Small intestine (tissue), 7 donors: Measurements from ENCODE around the gene VWA8. TPM values are rescaled to one million over a fixed set of nuclear protein-coding genes. Genes with fewer than 3 reads are reported as not detected.

Experiments
- DNase-seq, 2 donors: peaks; one replicate each; pipeline versions ENCODE4 v3.0.0 to v3.0.0-alpha.2; 2013
- FAIRE-seq: peaks from 2 replicates; lab custom pipeline; 2012; peaks lifted over from hg19 to GRCh38; lab: Jason Lieb, UNC
- H3K27ac ChIP-seq, 3 donors: one replicate each; pipeline ENCODE4 v1.5.1; 2013; ENCODE audit warnings: low read length in 2 of 3, mild to moderate bottlenecking in 2 of 3, control low read depth in 1 of 3, inconsistent platforms in 1 of 3, low read depth in 1 of 3, moderate library complexity in 1 of 3
- H3K27me3 ChIP-seq, 3 donors: one replicate each; pipeline ENCODE4 v1.6.1; 2013; ENCODE audit warnings: low read length in 3 of 3, inconsistent platforms in 1 of 3; ENCODE audit not compliant: control insufficient read depth in 3 of 3, insufficient read depth in 3 of 3
- H3K36me3 ChIP-seq, 3 donors: one replicate each; pipeline ENCODE4 v1.6.1; 2013; ENCODE audit warnings: low read length in 3 of 3, inconsistent platforms in 1 of 3, low read depth in 1 of 3, mild to moderate bottlenecking in 1 of 3, moderate library complexity in 1 of 3; ENCODE audit not compliant: control insufficient read depth in 3 of 3, insufficient read depth in 2 of 3
- H3K4me1 ChIP-seq, 3 donors: one replicate each; pipeline ENCODE4 v1.6.1; 2013; ENCODE audit warnings: low read length in 2 of 3, inconsistent platforms in 1 of 3, low read depth in 1 of 3, mild to moderate bottlenecking in 1 of 3, moderate library complexity in 1 of 3; ENCODE audit not compliant: control insufficient read depth in 3 of 3, insufficient read depth in 2 of 3
- H3K4me3 ChIP-seq, 3 donors: one replicate each; pipeline ENCODE4 v1.5.1; 2013; ENCODE audit warnings: low read length in 3 of 3, control low read depth in 1 of 3, inconsistent platforms in 1 of 3, low read depth in 1 of 3, mild to moderate bottlenecking in 1 of 3, moderate library complexity in 1 of 3
- H3K9me3 ChIP-seq, 2 donors: one replicate each; pipeline ENCODE4 v1.6.1; 2013; ENCODE audit warnings: low read depth in 1 of 2, low read length in 1 of 2; ENCODE audit not compliant: control insufficient read depth in 2 of 2, insufficient read depth in 1 of 2
- WGBS, 3 donors: extraction: QIAGEN DNeasy Blood & Tissue Kit; methylation state at CpG; one replicate each; pipeline ENCODE4 v1.1.7; 2013; 5-methylcytosine and 5-hydroxymethylcytosine counted together
- polyA plus RNA-seq, 4 donors: library from polyadenylated mRNA; stranded (reverse) in 3 of 4; unstranded in 1 of 4; fragments of 200-250 nt in 3 of 4; fragments of 120-200 nt in 1 of 4; gene quantifications; one replicate each; pipeline versions ENCODE4 v1.2.1 to v1.2.3, GENCODE V29; 2013
- donor health status: healthy with polysubstance abuse.
- donor health status: control.
- donor health status: control.
- donor health status: Bipolar disorder and iron deficiency.
- donor health status: healthy.

Gene VWA8
- polyA plus RNA-seq, 4 donors, result 3.8 to 11.5 (median 6.0) TPM

GRCh38 chr13:41673640-41674039, 287.3 kb downstream of the VWA8 start:
- Histone ChIP-seq H3K27me3 (no peaks in the 10 kb centered on the region), H3K27ac (no peak overlapping the region), H3K4me1 (no peaks in the 10 kb centered on the region), H3K9me3 (no peaks in the 10 kb centered on the region), H3K4me3 (no peak overlapping the region), H3K36me3 (peaks cover 0 to 6% (median 6%) of the 10 kb centered on the region in 3 donors)
- 81 to 90% (median 89%) methylated on average over 2 of the region's 2 CpGs for WGBS, 3 donors
- FAIRE-seq (no peak), DNase-seq (no peak)

- Histone ChIP-seq H3K4me3 (no peak overlapping the region), H3K27ac (no peak overlapping the region), H3K9me3 (no peaks in the 10 kb centered on the region), H3K4me1 (no peaks in the 10 kb centered on the region), H3K36me3 (peaks cover 0 to 6% (median 4%) of the 10 kb centered on the region in 3 donors), H3K27me3 (no peaks in the 10 kb centered on the region)
- no peak for DNase-seq
- WGBS, 3 donors, result 86 to 92% (median 90%) methylated on average over 8 of the region's 8 CpGs
- FAIRE-seq, result no peak
These were observed 290.0 kb downstream of the VWA8 start for GRCh38 chr13:41670873-41671443.

DNA sequence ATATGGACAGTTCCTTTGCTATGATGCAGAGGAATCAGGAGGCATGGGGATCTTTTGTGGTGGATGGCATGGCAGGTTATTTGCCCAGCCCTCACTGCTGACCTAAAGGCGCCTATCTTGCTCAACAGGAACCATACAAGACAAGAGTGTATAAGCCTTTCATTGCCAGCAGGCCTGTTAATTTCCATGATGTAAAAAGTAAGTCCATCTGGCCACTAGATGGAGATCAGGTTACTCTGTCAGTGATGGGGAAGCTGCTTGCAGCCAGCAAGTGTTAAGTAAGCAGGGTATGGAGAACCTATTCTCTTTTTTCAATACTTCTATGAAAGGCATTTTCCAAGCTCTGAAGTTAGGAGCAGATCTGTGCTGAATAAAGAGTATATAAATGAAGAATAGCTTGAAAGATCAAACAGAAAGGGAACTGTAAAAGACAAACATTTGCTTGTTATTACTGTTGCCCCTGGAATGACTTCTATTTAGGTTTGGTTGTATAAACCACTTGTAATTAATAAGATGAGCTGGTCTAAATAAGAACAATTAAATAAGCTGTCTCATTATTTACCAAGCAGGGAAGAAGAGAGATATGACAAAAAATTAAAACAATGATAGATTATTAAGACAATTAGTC, 292.7 kb downstream of the VWA8 start:
- 16 to 33% (median 20%) methylated on average over 1 of the region's 1 CpG for whole genome bisulfite sequencing, 3 donors
- peak; percentile 26 for FAIRE-seq

DNA sequence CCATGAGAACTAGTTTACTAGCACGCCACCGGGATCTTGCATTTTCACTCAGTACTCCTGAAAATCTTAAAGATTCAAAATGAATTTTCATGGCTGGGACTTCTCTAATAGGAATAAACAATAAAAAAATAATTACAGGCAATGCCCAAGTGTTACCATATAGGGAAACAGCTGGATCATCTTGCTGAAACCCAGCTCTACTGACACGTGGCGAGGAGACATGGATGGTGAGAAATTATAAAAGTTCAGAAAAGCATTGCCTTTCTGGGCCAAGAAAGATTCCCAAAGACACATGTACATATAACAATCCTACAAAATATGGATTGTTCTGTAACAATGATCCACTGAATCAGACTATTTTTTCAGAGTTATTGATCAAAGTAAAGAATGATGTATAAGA, 294.3 kb downstream of the VWA8 start:
- Histone ChIP-seq H3K9me3 (no peaks in the 10 kb centered on the region), H3K36me3 (peaks cover 0 to 2% (median 0%) of the 10 kb centered on the region in 3 donors), H3K27ac (no peak overlapping the region), H3K4me3 (no peak overlapping the region), H3K4me1 (no peaks in the 10 kb centered on the region), H3K27me3 (no peaks in the 10 kb centered on the region)
- no peak for DNase-seq
- 89 to 95% (median 92%) methylated on average over 4 of the region's 4 CpGs for WGBS, 3 donors
- FAIRE-seq, result no peak

More for the DNA sequence above, 292.7 kb downstream of the VWA8 start:
- DNase-seq, result peak; percentile 82 to 84
- Histone ChIP-seq H3K36me3 (no peaks in the 10 kb centered on the region), H3K27ac (no peak overlapping the region), H3K9me3 (no peaks in the 10 kb centered on the region), H3K4me3 (no peak overlapping the region), H3K27me3 (no peaks in the 10 kb centered on the region), H3K4me1 (no peaks in the 10 kb centered on the region)

DNA sequence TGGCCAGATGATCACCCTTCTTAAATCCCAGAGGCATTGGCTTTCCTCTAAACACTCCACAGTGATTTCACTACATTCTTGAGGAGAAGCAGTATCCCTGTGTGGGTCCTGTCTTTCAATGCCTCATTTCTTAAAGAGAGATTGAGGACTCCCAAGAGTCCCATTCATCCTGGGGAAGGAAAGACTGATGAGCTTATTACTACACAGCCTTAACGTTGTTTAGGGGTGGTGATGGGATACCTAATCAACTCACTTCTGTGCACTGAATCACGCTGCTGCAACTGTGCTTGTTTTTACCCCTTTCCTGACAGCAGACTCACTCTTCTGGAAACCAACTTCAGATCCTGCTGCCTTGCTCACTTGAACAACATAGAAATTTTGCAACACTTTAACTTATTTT, 300.5 kb downstream of the VWA8 start:
- 88 to 100% (median 100%) methylated on average over 2 of the region's 2 CpGs for WGBS, 3 donors
- Histone ChIP-seq H3K27ac (no peak overlapping the region), H3K9me3 (no peaks in the 10 kb centered on the region), H3K4me1 (no peaks in the 10 kb centered on the region), H3K27me3 (no peaks in the 10 kb centered on the region), H3K4me3 (no peak overlapping the region), H3K36me3 (peaks cover 0 to 2% (median 0%) of the 10 kb centered on the region in 3 donors)
- DNase-seq, result no peak
- FAIRE-seq, result no peak

DNA sequence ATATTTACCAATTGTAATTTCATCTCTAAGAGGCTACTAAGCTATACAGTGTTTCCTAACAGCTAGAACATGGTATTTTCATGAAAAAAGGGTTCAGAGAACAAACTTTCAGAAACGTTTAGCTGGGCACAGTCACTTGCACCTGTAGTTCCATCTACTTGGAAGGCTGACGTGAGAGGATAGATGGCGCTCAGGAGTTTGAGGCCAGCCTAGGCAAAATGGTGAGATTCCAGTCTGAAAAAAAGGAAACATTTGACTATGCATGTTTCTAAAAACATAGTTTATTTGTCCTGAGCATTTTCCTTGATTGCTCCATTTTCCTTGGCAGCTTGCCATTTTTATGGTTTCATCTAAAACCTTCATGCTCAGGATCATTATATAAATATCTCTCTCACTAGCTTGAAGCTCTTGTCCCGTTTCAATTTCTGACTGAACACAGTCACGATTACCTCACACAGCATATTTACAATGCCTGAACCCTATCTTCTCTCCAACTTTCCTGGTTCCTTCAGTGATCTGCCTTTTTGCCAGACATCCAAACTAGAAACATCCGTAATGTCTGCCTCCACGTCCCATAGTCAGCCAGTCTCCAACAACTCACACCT, 302.8 kb downstream of the VWA8 start:
- no peaks in the 10 kb centered on the region for H3K9me3 ChIP-seq
- no peak for FAIRE-seq
- H3K36me3 ChIP-seq, result peaks cover 0 to 2% (median 0%) of the 10 kb centered on the region in 3 donors
- DNase-seq, result no peak
- no peaks in the 10 kb centered on the region for H3K4me1 ChIP-seq
- WGBS, 3 donors, result 74 to 90% (median 85%) methylated on average over 7 of the region's 7 CpGs
- H3K27me3 ChIP-seq, result no peaks in the 10 kb centered on the region
- no peak overlapping the region for H3K27ac ChIP-seq
- H3K4me3 ChIP-seq, result no peak overlapping the region

DNA sequence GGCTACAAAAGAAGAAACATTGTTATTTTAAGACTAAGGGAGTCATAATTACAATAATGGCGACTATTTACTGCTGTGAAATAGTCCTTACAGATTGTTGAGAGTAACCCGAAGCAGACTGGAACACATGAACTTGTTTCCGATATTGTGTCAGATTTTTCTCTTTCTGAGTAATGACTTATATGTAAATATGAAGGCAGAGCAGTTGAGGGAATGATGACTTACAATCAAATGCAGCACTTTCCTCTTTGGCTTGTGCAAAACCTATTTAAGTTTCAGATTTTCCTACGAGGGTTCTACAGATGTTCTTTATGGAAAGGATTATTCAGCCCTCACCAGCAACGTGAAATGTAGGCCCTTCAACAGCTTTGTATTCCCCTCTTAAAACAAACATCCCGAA, 304.9 kb downstream of the VWA8 start:
- H3K27me3 ChIP-seq, result no peaks in the 10 kb centered on the region
- no peaks in the 10 kb centered on the region for H3K9me3 ChIP-seq
- WGBS, 3 donors, result 80 to 90% (median 84%) methylated on average over 6 of the region's 6 CpGs
- no peak for DNase-seq
- no peaks in the 10 kb centered on the region for H3K4me1 ChIP-seq
- H3K27ac ChIP-seq, result no peak overlapping the region
- no peak overlapping the region for H3K4me3 ChIP-seq
- no peaks in the 10 kb centered on the region for H3K36me3 ChIP-seq
- FAIRE-seq, result no peak

DNA sequence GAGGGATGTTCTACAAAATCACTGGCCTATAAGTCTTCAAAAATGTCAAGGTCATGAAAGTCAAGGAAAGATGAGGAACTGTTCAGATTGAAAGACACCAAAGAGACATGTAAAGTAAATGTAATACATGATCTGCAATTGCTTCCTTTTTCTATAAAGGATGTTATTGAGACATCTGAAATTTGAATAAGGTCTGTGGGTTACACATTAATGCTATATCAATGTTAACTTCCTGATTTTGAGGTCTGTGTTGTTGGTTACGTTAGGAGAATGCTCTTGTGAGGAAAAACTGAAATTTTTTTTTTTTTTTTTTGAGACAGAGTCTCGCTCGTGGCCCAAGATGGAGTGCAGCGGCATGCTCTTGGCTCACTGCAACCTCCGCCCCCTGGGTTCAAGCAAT, 306.1 kb downstream of the VWA8 start:
- FAIRE-seq (no peak), DNase-seq (no peak)
- 72 to 97% (median 84%) methylated on average over 5 of the region's 5 CpGs for WGBS, 3 donors
- Histone ChIP-seq H3K36me3 (no peaks in the 10 kb centered on the region), H3K27ac (no peak overlapping the region), H3K4me1 (no peaks in the 10 kb centered on the region), H3K4me3 (no peak overlapping the region), H3K9me3 (no peaks in the 10 kb centered on the region), H3K27me3 (no peaks in the 10 kb centered on the region)
